GM19324 (cell line): ENCODE data around the gene ELN.
A peak's percentile ranks its signal among the peaks of the same experiment; 100 is the strongest.

Experiments used
- ATAC-seq: cut with Tn5 transposase; IDR thresholded peaks from one replicate; pipeline ENCODE4 v1.9.1; 2021; ENCODE audit warnings: mild to moderate bottlenecking, moderate library complexity; ENCODE audit not compliant: unreplicated experiment, low FRiP score

The ELN gene

GRCh38 chr7:74084722-74085578, 57.0 kb downstream of the ELN start:
- ATAC-seq: no peak

GRCh38 chr7:74087791-74088453, 59.9 kb downstream of the ELN start:
- ATAC-seq: no peak

- ATAC-seq: no peak
These were observed 64.5 kb downstream of the ELN start for GRCh38 chr7:74092321-74092963.

- ATAC-seq: peak; percentile 63
These were observed 65.0 kb downstream of the ELN start for GRCh38 chr7:74092964-74093471.

GRCh38 chr7:74093671-74094223, 65.8 kb downstream of the ELN start:
- peak; percentile 7 for ATAC-seq

GRCh38 chr7:74094224-74095101, 66.5 kb downstream of the ELN start:
- ATAC-seq: peak; percentile 35

GRCh38 chr7:74095135-74095534, 67.2 kb downstream of the ELN start:
- no peak for ATAC-seq

GRCh38 chr7:74097937-74098614, 70.1 kb downstream of the ELN start:
- ATAC-seq: no peak

GRCh38 chr7:74099031-74099430, 71.1 kb downstream of the ELN start:
- no peak for ATAC-seq

- ATAC-seq: no peak
These were observed 73.2 kb downstream of the ELN start for GRCh38 chr7:74101061-74101681.

- no peak for ATAC-seq
These were observed 75.3 kb downstream of the ELN start for GRCh38 chr7:74103219-74103772.

- no peak for ATAC-seq
These were observed 76.7 kb downstream of the ELN start for GRCh38 chr7:74104702-74105101.

- ATAC-seq: no peak
These were observed 78.0 kb downstream of the ELN start for GRCh38 chr7:74105992-74106391.

- no peak for ATAC-seq
These were observed 78.9 kb downstream of the ELN start for GRCh38 chr7:74106846-74107245.

- ATAC-seq: no peak
These were observed 87.4 kb downstream of the ELN start for GRCh38 chr7:74115326-74115725.

- no peak for ATAC-seq
These were observed 88.4 kb downstream of the ELN start for GRCh38 chr7:74116356-74116755.
